HepG2 (cell line): ENCODE data around the gene ZXDC. TPM values are rescaled to one million over a fixed set of nuclear protein-coding genes. Genes with fewer than 3 reads are reported as not detected.

ENCODE experiments used
- ATAC-seq: fragments of 200-7000 bp; cut with Tn5 transposase; 3 replicates; pipeline ENCODE4 v1.9.1; 2020; ENCODE audit warnings: mild to moderate bottlenecking, moderate library complexity
- BruUV-seq: library from RNA; stranded (reverse); fragments of 400-500 nt; replicated peaks from 2 replicates; lab custom pipeline; 2021; lab: Mats Ljungman, UMichigan
- CTCF ChIA-PET: fragments of 300-600 bp; formaldehyde crosslinking; extraction: SDS; loops from one replicate; lab custom pipeline; 2021; ENCODE audit warnings: low total read pairs, inconsistent platforms, low intra/inter-chr PET ratio; lab: Yijun Ruan, JAX
- POLR2A ChIA-PET: fragments of 350-600 bp; sonication (Branson Sonifier 250); formaldehyde crosslinking; loops from one replicate; lab custom pipeline; 2020; ENCODE audit warnings: antibody characterized with exemption, inconsistent platforms; lab: Yijun Ruan, JAX
- DNase-seq: peaks from one replicate; pipeline ENCODE4 v3.0.0-alpha.2; 2015; ENCODE audit warnings: low spot score
- FAIRE-seq: peaks from 3 replicates; lab custom pipeline; 2011; peaks lifted over from hg19 to GRCh38; lab: Jason Lieb, UNC
- H2AFZ ChIP-seq: one replicate; pipeline ENCODE4 v1.6.1; 2011; ENCODE audit warnings: low read length, inconsistent platforms
- H3K27ac ChIP-seq: fragments of 300-600 bp; 3 replicates; pipeline ENCODE4 v1.8.0; 2011; ENCODE audit warnings: mixed run types, mild to moderate bottlenecking, mixed read lengths, low read length, inconsistent platforms; ENCODE audit not compliant: insufficient read depth; ENCODE audit errors: extremely low read length
- H3K27me3 ChIP-seq, 2 experiments: fragments of 200-600 bp in 1 of 2; 2 replicates in 1 of 2; 3 replicates in 1 of 2; pipeline versions ENCODE4 v1.6.0 to v1.8.0; 2011; ENCODE audit warnings: low read length in 2 of 2, mild to moderate bottlenecking in 2 of 2, moderate library complexity in 2 of 2, inconsistent platforms in 1 of 2; ENCODE audit not compliant: insufficient read depth in 2 of 2, control insufficient read depth in 1 of 2
- H3K36me3 ChIP-seq, 2 experiments: fragments of 200-600 bp in 1 of 2; replicated peaks in 1 of 2; 2 replicates in 1 of 2; 3 replicates in 1 of 2; pipeline versions ENCODE4 v1.5.1 to v1.8.0; 2011; ENCODE audit warnings: low read length in 2 of 2, inconsistent platforms in 1 of 2; ENCODE audit not compliant: insufficient read depth in 2 of 2, control insufficient read depth in 1 of 2
- H3K4me1 ChIP-seq: 2 replicates; pipeline ENCODE4 v1.5.1; 2012; ENCODE audit warnings: low read length, inconsistent platforms; ENCODE audit not compliant: insufficient read depth
- H3K4me2 ChIP-seq: 2 replicates; pipeline ENCODE4 v1.6.0; 2011; ENCODE audit warnings: low read depth, low read length, inconsistent platforms
- H3K4me3 ChIP-seq, 3 experiments: fragments of 200-600 bp in 1 of 3; sonication (generic), shearing (Covaris generic) in 1 of 3; replicated peaks in 1 of 3; 2 replicates each; pipeline ENCODE4 v1.5.1; 2011 to 2016; ENCODE audit warnings: low read length in 3 of 3, inconsistent platforms in 2 of 3, low read depth in 2 of 3, mild to moderate bottlenecking in 2 of 3, control low read depth in 1 of 3, mixed read lengths in 1 of 3; ENCODE audit not compliant: insufficient read depth in 1 of 3
- H3K79me2 ChIP-seq: one replicate; pipeline ENCODE4 v1.6.1; 2011; ENCODE audit warnings: low read length, inconsistent platforms; ENCODE audit not compliant: insufficient read depth
- H3K9ac ChIP-seq: 2 replicates; pipeline ENCODE4 v1.6.0; 2011; ENCODE audit warnings: mild to moderate bottlenecking, low read depth, low read length, inconsistent platforms; ENCODE audit not compliant: insufficient read depth
- H3K9me3 ChIP-seq: 2 replicates; pipeline ENCODE4 v1.5.1; 2012; ENCODE audit warnings: mild to moderate bottlenecking, low read length
- H4K20me1 ChIP-seq: 2 replicates; pipeline ENCODE4 v1.6.0; 2011; ENCODE audit warnings: inconsistent platforms, mild to moderate bottlenecking, low read length, moderate library complexity; ENCODE audit not compliant: insufficient read depth
- ERF ChIP-seq: IDR thresholded peaks from 2 replicates; pipeline ENCODE4 v1.6.1; 2018; ENCODE audit warnings: missing biosample characterization, missing genetic modification reagents
- GPN1 ChIP-seq: sonication (generic); formaldehyde crosslinking; IDR thresholded peaks from 2 replicates; pipeline ENCODE4 v1.5.1; 2020; ENCODE audit warnings: missing genetic modification reagents, borderline replicate concordance
- MZF1 ChIP-seq: sonication (generic); formaldehyde crosslinking; IDR thresholded peaks from 2 replicates; pipeline ENCODE4 v1.8.1; 2023; ENCODE audit warnings: mild to moderate bottlenecking, missing genetic modification reagents, borderline replicate concordance
- NCOR1 ChIP-seq: fragments of 200-600 bp; sonication (generic); IDR thresholded peaks from 2 replicates; pipeline ENCODE4 v1.7.0; 2017; ENCODE audit warnings: antibody characterized with exemption, low read length, borderline replicate concordance
- PAX8 ChIP-seq: sonication (generic); formaldehyde crosslinking; IDR thresholded peaks from 2 replicates; pipeline ENCODE4 v1.8.0; 2022; ENCODE audit warnings: mild to moderate bottlenecking, missing genetic modification reagents, borderline replicate concordance
- ZNF556 ChIP-seq: sonication (generic); formaldehyde crosslinking; IDR thresholded peaks from 2 replicates; pipeline ENCODE4 v1.4.0; 2020; ENCODE audit warnings: mild to moderate bottlenecking, missing genetic modification reagents, borderline replicate concordance
- WGBS: methylation state at CpG from one replicate; pipeline ENCODE4 v1.1.6; 2017; ENCODE audit warnings: low lambda C conversion rate; 5-methylcytosine and 5-hydroxymethylcytosine counted together
- in situ Hi-C: cut with HindIII; loops from 2 replicates; pipeline ENCODE4 v1.10.0; 2017; ENCODE audit warnings: low pct_unique_long_range_greater_than_20kb; ENCODE audit not compliant: extremely low pct_ligation_motif_present
- intact Hi-C: fragments of 100-400 bp; cut with micrococcal nuclease; formaldehyde crosslinking; loops from one replicate; pipeline ENCODE4 v1.10.0; 2022; ENCODE audit not compliant: unreplicated experiment
- polyA plus RNA-seq, 8 experiments: library from polyadenylated mRNA; depleted of rRNA in 3 of 8; stranded (reverse) in 7 of 8; unstranded in 1 of 8; fragments of >200 nt; fragmentation: Illumina TruSeq in 4 of 8; extraction: Trizol in 4 of 8; gene quantifications; 2 replicates each; pipeline versions ENCODE4 v1.2.1 to v1.2.3, GENCODE V29; 2011 to 2016; ENCODE audit warnings: low read depth in 4 of 8, missing spikeins in 1 of 8, mixed read lengths in 1 of 8; ENCODE audit not compliant: insufficient read depth in 1 of 8
- total RNA-seq, 5 experiments: library from RNA; depleted of rRNA; stranded (reverse); fragments of >200 nt; fragmentation: Illumina TruSeq; extraction: Trizol; gene quantifications; 2 replicates each; pipeline ENCODE4 v1.2.3, GENCODE V29; 2016; ENCODE audit warnings: low read depth in 1 of 5
- TF ChIP-seq, protein P1 (sequence below): sonication (generic); formaldehyde crosslinking; IDR thresholded peaks from 2 replicates; pipeline ENCODE4 v1.5.1; 2020; ENCODE audit warnings: missing genetic modification reagents, mild to moderate bottlenecking, borderline replicate concordance

Gene ZXDC
- total and polyA plus RNA-seq, 2 of the 13 experiments (the other 11 are each of a cell fraction or from before 2014, with no cell fraction given) = 17.6 to 21.2 TPM

DNA sequence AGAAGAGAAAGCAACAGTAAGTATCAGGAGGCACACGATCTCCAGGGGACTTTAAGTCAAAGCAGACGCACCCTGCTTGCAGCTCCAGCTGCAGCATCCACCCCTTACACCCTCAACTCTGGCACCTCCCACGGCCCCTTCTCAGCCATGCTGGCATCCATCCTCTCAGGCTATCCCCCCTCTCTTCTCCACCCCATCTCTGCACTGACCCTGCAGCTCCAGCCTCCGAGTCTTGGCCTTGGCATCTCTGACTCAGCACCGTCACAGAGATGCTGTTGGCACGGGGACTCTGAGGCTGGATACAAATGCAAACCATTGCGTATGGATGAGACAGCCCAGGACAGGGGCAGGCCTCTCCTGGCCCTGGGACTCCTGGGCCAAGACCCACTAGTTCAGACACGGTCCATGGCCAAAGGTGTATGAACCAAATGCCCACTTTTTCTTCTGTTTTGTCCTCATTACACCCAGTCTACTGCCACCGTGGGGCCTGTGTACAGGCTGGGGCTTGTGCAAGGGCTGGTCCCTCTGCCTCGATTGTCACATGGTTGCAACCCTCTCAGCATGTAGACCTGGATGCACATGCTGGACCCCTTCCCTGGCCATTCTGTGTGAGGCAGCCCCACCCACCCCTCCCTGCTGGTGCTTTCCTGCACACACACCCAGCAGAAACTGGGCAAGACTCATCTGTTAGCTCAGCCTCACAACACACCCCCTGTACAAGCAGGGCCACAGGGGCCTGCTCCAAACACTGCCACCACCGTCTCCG, 18.7 kb upstream of the ZXDC start (continued):
- TF ChIP-seq NCOR1 = no peak
- TF ChIP-seq, protein P1, sequence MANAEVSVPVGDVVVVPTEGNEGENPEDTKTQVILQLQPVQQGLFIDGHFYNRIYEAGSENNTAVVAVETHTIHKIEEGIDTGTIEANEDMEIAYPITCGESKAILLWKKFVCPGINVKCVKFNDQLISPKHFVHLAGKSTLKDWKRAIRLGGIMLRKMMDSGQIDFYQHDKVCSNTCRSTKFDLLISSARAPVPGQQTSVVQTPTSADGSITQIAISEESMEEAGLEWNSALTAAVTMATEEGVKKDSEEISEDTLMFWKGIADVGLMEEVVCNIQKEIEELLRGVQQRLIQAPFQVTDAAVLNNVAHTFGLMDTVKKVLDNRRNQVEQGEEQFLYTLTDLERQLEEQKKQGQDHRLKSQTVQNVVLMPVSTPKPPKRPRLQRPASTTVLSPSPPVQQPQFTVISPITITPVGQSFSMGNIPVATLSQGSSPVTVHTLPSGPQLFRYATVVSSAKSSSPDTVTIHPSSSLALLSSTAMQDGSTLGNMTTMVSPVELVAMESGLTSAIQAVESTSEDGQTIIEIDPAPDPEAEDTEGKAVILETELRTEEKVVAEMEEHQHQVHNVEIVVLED (CRISPR knock-in tag) = no peak

DNA sequence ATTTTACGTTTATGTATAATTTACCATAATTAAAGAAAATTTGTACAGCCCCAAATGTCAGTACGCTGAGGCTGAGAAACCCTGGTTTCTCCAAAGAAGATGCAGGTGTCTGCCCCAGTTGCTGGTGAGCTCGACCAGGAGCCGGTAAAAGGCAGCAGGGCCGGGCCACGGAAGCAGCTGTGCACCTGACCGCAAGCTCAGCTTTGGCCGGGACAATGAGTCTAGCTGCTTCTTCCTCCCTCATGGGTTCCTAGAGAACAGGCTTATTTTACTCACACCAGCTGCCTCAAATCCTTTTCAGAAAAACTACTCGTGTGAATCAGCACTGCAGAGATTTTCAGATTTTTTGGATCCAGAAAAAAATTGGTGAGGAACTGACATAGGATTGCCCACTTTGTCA, 18.0 kb upstream of the ZXDC start:
- no peak for ATAC-seq
- no peaks in the 10 kb centered on the region for H4K20me1 ChIP-seq
- peaks cover 22% of the 10 kb centered on the region for H3K4me1 ChIP-seq
- WGBS = 52% methylated on average over 9 of the region's 9 CpGs
- CTCF ChIA-PET = no interaction called here
- no peak overlapping the region for H3K4me2 ChIP-seq
- H3K27me3 ChIP-seq = no peaks in the 10 kb centered on the region; a peak in 1 of 5 replicates
- no peak for TF ChIP-seq ZNF556 (CRISPR knock-in tag)
- no peak for TF ChIP-seq ERF
- no peak for TF ChIP-seq GPN1 (CRISPR knock-in tag)
- TF ChIP-seq MZF1 (CRISPR knock-in tag) = no peak
- TF ChIP-seq PAX8 = no peak
- TF ChIP-seq, all 625 proteins: peak for 0
- no peak overlapping the region for H3K4me3 ChIP-seq
- H3K36me3 ChIP-seq = no peaks in the 10 kb centered on the region
- no peaks in the 10 kb centered on the region for H3K79me2 ChIP-seq
- BruUV-seq = no TSS peak
- no peak overlapping the region for H3K9ac ChIP-seq
- H3K27ac ChIP-seq = no peak overlapping the region
- FAIRE-seq = no peak
- POLR2A ChIA-PET = no interaction called here
- no peaks in the 10 kb centered on the region for H3K9me3 ChIP-seq
- in situ Hi-C loops (no loop called here), intact Hi-C loops (loop anchor here (10.0 kb wide), 1 partner anchor 61 kb away; the partner anchor contains the start of gene C3orf22)
- H2AFZ ChIP-seq = no peak overlapping the region
- DNase-seq = no peak
